Panc1 (cell line): Measurements from ENCODE around the gene C2orf42. TPM values are rescaled to one million over a fixed set of nuclear protein-coding genes. Genes with fewer than 3 reads are reported as not detected.

ENCODE experiments used
- ATAC-seq: fragments of 200-7000 bp; cut with Tn5 transposase; 2 replicates; pipeline ENCODE4 v1.9.1; 2020; ENCODE audit warnings: mild to moderate bottlenecking, moderate library complexity
- BruUV-seq: library from RNA; stranded (reverse); fragments of 400-500 nt; replicated peaks from 2 replicates; lab custom pipeline; 2021; lab: Mats Ljungman, UMichigan
- CTCF ChIA-PET: fragments of 300-600 bp; sonication (Branson Sonifier 250); formaldehyde crosslinking; loops from one replicate; lab custom pipeline; 2022; ENCODE audit warnings: antibody characterized with exemption; lab: Charles Lee
- POLR2A ChIA-PET: fragments of 300-600 bp; sonication (Branson Sonifier 250); formaldehyde crosslinking; loops from one replicate; lab custom pipeline; 2022; ENCODE audit warnings: antibody characterized with exemption; lab: Charles Lee
- DNase-seq: peaks from one replicate; pipeline ENCODE4 v3.0.0-alpha.2; 2010; ENCODE audit warnings: low read depth, low spot score
- H3K27ac ChIP-seq: 2 replicates; pipeline ENCODE4 v1.5.1; 2011; ENCODE audit warnings: mild to moderate bottlenecking, low read length, inconsistent platforms
- H3K27me3 ChIP-seq: fragments of 200-500 bp; sonication (Bioruptor generic); 2 replicates; pipeline ENCODE4 v1.6.0; 2014; ENCODE audit warnings: low read length, inconsistent platforms; ENCODE audit not compliant: control insufficient read depth, insufficient read depth
- H3K36me3 ChIP-seq: fragments of 200-500 bp; sonication (Bioruptor generic); 2 replicates; pipeline ENCODE4 v1.5.1; 2014; ENCODE audit warnings: inconsistent platforms, mild to moderate bottlenecking, low read length, moderate library complexity; ENCODE audit not compliant: control insufficient read depth, insufficient read depth
- H3K4me1 ChIP-seq: 2 replicates; pipeline ENCODE4 v1.5.1; 2011; ENCODE audit warnings: inconsistent platforms, mild to moderate bottlenecking, low read length, moderate library complexity; ENCODE audit not compliant: control insufficient read depth, insufficient read depth
- H3K4me3 ChIP-seq, 2 experiments: 2 replicates each; pipeline ENCODE4 v1.5.1; 2011 to 2012; ENCODE audit warnings: low read depth in 2 of 2, low read length in 2 of 2, mild to moderate bottlenecking in 2 of 2, inconsistent platforms in 1 of 2, moderate library complexity in 1 of 2
- H3K9me3 ChIP-seq: fragments of 200-500 bp; sonication (Bioruptor generic); 2 replicates; pipeline ENCODE4 v1.5.1; 2014; ENCODE audit warnings: low read depth, mild to moderate bottlenecking, inconsistent platforms, low read length, moderate library complexity; ENCODE audit not compliant: control insufficient read depth, insufficient read depth
- POLR2AphosphoS5 ChIP-seq: IDR thresholded peaks from 2 replicates; pipeline ENCODE4 v1.6.1; 2012; ENCODE audit warnings: mild to moderate bottlenecking, low read depth, low read length, moderate library complexity
- SIN3A ChIP-seq: IDR thresholded peaks from 2 replicates; pipeline ENCODE4 v1.6.1; 2012; ENCODE audit warnings: low read depth, mild to moderate bottlenecking, low read length, moderate library complexity, borderline replicate concordance; ENCODE audit not compliant: insufficient read depth
- TCF7L2 ChIP-seq: IDR thresholded peaks from 2 replicates; pipeline ENCODE4 v1.6.1; 2011; ENCODE audit warnings: mild to moderate bottlenecking, low read depth, low read length, inconsistent platforms
- in situ Hi-C: cut with HindIII; loops from 2 replicates; pipeline ENCODE4 v1.10.0; 2016; ENCODE audit warnings: low sequenced_read_pairs, low pct_unique_long_range_greater_than_20kb
- intact Hi-C: fragments of 100-400 bp; cut with micrococcal nuclease; formaldehyde crosslinking; loops from one replicate; pipeline ENCODE4 v1.10.0; 2022; ENCODE audit not compliant: unreplicated experiment
- total RNA-seq: library from RNA; stranded (reverse); gene quantifications from one replicate; pipeline ENCODE4 v1.2.1, GENCODE V29; 2021; ENCODE audit not compliant: unreplicated experiment
- TF ChIP-seq, protein P1 (sequence below): fragments of 450-650 bp; IDR thresholded peaks from 2 replicates; pipeline ENCODE4 v1.5.1; 2017; ENCODE audit warnings: mild to moderate bottlenecking
- TF ChIP-seq, protein P2 (sequence below), 2 experiments: IDR thresholded peaks; 2 replicates each; pipeline ENCODE4 v1.6.1; 2011 to 2012; ENCODE audit warnings: low read depth in 2 of 2, control low read depth in 1 of 2, low read length in 1 of 2, mild to moderate bottlenecking in 1 of 2, moderate library complexity in 1 of 2; ENCODE audit not compliant: insufficient read depth in 1 of 2

C2orf42 gene
- total RNA-seq, 1 experiment from 2014 or later = 15.4 TPM

DNA sequence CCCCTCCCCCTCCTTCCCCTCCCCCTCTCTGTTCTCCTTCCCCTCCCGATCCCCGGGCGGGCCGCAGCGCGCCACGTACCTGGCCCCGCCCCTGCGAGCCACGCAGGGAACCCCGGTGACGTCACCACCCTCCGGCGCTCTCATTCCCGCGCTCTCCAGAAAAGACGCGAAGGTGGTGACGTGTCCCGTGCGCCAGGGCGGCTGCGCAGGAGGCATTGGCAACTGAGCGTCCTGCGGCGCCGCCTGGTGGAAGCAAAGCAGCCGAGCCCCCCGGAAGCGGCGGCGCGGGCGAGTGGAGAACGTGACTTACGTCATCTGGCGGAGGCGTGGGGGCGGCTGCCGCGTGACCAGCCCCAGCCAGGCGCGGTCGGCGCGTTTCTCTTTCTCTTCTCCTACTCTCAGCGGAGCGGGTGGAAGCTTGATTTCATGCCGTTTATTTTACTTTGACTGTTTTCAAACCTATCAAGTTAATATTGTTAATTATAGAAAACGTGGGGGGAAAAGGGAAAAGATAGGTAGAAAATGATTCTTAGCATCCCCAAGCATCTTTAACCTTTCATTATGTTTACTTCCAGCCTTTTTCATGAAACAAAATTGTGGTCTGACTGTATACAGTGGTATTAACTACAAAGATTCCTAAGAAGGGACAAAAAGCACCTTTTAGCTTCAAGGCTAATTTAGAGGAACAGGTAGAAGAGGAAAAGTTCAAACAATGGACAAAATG, 48.1 kb downstream of the C2orf42 start:
- Histone ChIP-seq H3K36me3 (no peaks in the 10 kb centered on the region), H3K27me3 (no peaks in the 10 kb centered on the region), H3K27ac (peak overlapping the region; percentile 99), H3K9me3 (no peaks in the 10 kb centered on the region), H3K4me3 (peak overlapping the region; percentile 30 to 46), H3K4me1 (peaks cover 21% of the 10 kb centered on the region)
- peak; percentile 95 for DNase-seq
- peak; percentile 79; the same call in 1 of the 2 replicates for TF ChIP-seq SIN3A
- TF ChIP-seq, protein P1, sequence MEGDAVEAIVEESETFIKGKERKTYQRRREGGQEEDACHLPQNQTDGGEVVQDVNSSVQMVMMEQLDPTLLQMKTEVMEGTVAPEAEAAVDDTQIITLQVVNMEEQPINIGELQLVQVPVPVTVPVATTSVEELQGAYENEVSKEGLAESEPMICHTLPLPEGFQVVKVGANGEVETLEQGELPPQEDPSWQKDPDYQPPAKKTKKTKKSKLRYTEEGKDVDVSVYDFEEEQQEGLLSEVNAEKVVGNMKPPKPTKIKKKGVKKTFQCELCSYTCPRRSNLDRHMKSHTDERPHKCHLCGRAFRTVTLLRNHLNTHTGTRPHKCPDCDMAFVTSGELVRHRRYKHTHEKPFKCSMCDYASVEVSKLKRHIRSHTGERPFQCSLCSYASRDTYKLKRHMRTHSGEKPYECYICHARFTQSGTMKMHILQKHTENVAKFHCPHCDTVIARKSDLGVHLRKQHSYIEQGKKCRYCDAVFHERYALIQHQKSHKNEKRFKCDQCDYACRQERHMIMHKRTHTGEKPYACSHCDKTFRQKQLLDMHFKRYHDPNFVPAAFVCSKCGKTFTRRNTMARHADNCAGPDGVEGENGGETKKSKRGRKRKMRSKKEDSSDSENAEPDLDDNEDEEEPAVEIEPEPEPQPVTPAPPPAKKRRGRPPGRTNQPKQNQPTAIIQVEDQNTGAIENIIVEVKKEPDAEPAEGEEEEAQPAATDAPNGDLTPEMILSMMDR = peak; percentile 98
- peak; percentile 63; the same call in 1 of the 2 replicates for TF ChIP-seq POLR2AphosphoS5
- TF ChIP-seq TCF7L2 = no peak; the same call in 1 of the 2 replicates
- TF ChIP-seq, protein P2, sequence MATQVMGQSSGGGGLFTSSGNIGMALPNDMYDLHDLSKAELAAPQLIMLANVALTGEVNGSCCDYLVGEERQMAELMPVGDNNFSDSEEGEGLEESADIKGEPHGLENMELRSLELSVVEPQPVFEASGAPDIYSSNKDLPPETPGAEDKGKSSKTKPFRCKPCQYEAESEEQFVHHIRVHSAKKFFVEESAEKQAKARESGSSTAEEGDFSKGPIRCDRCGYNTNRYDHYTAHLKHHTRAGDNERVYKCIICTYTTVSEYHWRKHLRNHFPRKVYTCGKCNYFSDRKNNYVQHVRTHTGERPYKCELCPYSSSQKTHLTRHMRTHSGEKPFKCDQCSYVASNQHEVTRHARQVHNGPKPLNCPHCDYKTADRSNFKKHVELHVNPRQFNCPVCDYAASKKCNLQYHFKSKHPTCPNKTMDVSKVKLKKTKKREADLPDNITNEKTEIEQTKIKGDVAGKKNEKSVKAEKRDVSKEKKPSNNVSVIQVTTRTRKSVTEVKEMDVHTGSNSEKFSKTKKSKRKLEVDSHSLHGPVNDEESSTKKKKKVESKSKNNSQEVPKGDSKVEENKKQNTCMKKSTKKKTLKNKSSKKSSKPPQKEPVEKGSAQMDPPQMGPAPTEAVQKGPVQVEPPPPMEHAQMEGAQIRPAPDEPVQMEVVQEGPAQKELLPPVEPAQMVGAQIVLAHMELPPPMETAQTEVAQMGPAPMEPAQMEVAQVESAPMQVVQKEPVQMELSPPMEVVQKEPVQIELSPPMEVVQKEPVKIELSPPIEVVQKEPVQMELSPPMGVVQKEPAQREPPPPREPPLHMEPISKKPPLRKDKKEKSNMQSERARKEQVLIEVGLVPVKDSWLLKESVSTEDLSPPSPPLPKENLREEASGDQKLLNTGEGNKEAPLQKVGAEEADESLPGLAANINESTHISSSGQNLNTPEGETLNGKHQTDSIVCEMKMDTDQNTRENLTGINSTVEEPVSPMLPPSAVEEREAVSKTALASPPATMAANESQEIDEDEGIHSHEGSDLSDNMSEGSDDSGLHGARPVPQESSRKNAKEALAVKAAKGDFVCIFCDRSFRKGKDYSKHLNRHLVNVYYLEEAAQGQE (IDR thresholded peaks at IDR 0.05; ENCODE audit: insufficient read depth in 1 of 2, low read depth in 2 of 2, low read length in 1 of 2) = peak in 1 of 2 experiments; percentile 28; a peak in 1 of 4 replicates
- in situ Hi-C loops (no loop called here), intact Hi-C loops (loop anchor here (5.0 kb wide), 2 partner anchors 55 to 230 kb away; partner anchors contain the start of gene PCBP1)
- BruUV-seq = no TSS peak
- POLR2A ChIA-PET = interaction anchor here (0.7 to 1.9 kb wide), 4 partner anchors 71 to 366 kb away, joined by 4 to 15 read pairs (median 6); partner anchors contain the start of genes MXD1 and SNRPG
- ATAC-seq = peak; percentile 89
- CTCF ChIA-PET = interaction anchor here (0.7 to 1.4 kb wide), 2 partner anchors 118 to 228 kb away, joined by 3 to 6 read pairs; partner anchors contain the start of gene MXD1

DNA sequence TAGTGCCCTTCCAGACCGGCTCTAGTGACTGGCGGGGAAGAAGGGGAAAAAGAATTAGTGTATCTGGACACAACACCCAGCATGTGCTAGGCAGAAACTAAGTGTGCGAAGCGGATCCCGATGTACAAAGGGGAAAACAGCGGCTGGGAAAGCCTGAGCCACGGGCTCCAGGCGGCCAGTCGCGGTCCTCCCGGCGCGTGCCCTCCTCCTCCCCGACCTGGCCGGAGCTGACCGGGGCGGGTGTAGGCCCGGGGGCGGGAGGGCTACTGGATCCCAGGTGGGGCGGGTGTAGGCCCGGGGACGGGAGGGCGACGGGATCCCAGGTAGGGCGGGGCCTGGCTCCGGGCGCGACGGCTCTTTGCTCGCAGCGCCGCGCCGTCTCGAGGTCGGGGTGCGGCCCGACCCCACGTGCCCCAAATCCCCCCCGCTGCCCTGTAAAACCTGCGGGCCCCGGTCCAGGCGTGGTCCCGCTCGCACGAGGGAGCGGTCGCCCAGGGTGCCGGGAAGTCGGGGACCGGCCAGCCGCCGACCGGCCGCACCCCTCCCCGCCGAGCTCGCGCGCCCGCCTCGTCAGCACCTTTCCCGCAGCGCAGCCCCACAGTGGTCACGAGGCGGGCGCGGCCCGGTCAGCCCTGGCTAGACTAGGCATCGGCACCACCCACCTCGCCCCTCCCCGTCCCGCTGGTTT, 48.8 kb downstream of the C2orf42 start:
- CTCF ChIA-PET = interaction anchor here (0.6 kb wide), 1 partner anchor 418 kb away, joined by 4 read pairs; no protein-coding TSS in a partner anchor
- Histone ChIP-seq H3K27me3 (no peaks in the 10 kb centered on the region), H3K4me3 (peak overlapping the region; percentile 46 to 60), H3K4me1 (peaks cover 27% of the 10 kb centered on the region), H3K27ac (peak overlapping the region; percentile 99), H3K36me3 (no peaks in the 10 kb centered on the region), H3K9me3 (no peaks in the 10 kb centered on the region)
- no TSS peak for BruUV-seq
- in situ Hi-C loops (no loop called here), intact Hi-C loops (loop anchor here (5.0 kb wide), 2 partner anchors 55 to 230 kb away; partner anchors contain the start of gene PCBP1)
- DNase-seq (no peak), ATAC-seq (peak; percentile 85)
- POLR2A ChIA-PET = interaction anchor here (0.7 kb wide), 1 partner anchor 366 kb away, joined by 6 read pairs; no protein-coding TSS in a partner anchor
- TF ChIP-seq, protein P1 = no peak
- TF ChIP-seq POLR2AphosphoS5 (peak; percentile 21; the same call in 1 of the 2 replicates), SIN3A (no peak)
